IPS DF 19.7 (cell line): ENCODE measurements around the gene PTPN5.
"Not testable (repeated sequence)": the region's sequence is repeated elsewhere in the genome, so short reads cannot be mapped to it uniquely, and the experiment has no call there.

Experiments
- DNase-seq: peaks from one replicate; pipeline ENCODE4 v3.0.0-alpha.2; 2013; ENCODE audit warnings: low read depth, low spot score

PTPN5 gene

DNA sequence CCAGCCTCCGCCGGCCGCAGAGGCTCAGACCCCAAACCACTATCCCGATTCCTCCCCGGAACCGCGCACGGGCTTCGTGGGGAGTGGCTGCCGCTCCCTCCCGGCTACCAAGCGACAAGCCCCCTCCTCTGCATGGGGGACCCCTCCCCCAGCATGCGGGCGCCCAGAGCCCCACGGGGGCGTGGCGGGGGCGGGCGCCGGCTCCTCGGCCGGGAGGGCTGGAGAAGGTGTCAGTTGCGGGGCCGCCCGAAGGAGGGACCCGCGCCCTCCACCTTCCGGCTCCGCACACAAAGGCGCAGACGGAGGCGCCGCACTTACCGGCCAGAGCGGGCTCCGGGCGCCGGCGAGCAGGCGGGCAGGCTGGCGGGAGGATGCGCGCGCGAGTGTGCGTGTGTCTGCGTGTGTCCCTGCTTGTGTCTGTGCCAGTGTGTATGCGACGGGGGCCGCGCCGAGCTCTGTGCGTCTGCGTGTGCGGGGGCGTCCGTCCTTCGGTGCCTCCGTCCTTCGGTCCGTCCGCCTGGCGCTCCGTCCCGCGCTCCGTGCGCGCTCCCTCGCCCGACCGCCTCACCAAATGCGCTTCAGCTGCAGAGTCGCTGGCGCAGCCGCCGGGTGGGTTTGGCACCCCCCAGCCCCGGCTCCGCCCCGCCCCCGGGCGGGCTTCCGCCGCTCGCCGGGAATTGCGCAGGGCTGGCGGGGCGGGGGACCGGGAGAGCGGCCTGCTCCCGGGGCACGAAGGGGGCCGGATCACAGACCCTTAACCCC, at the start of gene PTPN5:
TSS of gene PTPN5 (minus strand) at position 592 of the 762 bp plus-strand sequence. CDS start 19,840 bp downstream, outside the sequence.
- DNase-seq: no peak

DNA sequence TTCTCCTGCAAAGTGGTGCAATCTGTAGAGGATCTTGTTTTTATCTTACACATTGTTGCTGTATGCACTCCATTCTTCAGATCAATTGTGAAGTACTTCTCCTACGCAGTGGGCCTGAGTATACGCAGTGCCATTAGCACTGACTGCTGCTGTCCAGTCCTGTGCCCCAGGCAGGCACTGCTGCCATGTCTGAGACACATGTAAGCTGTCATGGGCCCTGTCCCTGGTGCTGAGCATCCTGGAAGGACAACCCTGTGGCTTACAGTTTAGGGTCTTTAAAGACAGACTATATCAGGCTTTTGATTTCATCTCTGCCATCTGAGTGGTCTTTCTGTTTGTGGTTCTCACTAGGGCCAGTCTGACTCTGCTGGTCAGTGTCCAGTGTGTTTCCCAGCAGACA, 44.8 kb upstream of the PTPN5 start:
- no peak for DNase-seq

DNA sequence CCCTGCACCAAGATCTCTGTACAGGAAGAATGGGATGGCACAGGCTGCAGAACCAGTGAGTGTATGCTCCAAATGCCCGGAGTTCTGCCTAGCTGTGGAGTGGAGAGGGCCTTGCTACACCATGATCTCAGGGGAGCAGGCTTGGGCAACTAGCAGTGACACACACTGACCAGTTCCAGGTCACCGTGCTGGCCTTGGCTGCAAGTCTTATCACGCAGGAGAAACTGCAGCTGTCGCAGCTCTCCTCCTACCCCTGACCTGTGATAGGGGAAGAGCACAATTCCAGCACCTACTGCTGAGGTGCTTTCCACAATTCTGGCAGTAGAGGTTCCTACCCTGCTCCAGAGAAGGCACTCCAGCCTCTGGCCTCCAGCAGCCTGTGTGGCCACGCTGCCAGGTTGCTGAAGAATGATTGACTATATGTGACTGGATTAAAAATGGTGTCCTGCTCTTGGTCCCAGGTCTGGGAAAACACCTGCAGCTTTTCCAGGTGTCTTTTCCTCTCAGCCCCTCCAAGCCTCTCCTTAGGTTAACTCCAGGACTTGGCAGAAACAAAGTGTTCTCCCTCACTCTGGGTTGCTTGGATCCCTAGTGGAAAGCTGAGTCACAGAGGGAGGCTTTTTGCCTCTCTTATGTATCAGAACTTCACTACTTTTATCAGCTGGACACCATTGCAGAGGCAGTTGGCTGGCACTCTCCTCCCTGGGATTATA, 43.3 kb upstream of the PTPN5 start:
- DNase-seq: no peak

DNA sequence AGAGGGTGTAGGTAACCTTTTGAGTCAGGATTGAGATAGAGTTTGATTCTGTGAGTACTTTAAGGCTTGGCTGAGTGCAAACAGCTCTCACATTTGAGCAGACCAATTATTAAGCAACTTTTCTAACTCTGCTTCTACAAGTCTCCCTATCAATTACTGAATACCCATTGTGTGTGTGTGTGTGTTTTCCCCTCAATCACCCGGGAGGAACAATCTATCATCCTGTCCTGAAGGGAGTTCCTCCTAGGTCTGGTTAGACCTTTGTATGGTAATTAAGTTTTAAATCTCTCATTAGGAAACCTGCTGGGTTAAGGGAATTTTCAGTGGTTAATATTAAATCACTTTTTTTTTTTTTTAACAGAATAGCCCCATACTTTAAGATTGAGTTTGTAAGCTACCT, 28.6 kb upstream of the PTPN5 start:
- not testable (repeated sequence) for DNase-seq

DNA sequence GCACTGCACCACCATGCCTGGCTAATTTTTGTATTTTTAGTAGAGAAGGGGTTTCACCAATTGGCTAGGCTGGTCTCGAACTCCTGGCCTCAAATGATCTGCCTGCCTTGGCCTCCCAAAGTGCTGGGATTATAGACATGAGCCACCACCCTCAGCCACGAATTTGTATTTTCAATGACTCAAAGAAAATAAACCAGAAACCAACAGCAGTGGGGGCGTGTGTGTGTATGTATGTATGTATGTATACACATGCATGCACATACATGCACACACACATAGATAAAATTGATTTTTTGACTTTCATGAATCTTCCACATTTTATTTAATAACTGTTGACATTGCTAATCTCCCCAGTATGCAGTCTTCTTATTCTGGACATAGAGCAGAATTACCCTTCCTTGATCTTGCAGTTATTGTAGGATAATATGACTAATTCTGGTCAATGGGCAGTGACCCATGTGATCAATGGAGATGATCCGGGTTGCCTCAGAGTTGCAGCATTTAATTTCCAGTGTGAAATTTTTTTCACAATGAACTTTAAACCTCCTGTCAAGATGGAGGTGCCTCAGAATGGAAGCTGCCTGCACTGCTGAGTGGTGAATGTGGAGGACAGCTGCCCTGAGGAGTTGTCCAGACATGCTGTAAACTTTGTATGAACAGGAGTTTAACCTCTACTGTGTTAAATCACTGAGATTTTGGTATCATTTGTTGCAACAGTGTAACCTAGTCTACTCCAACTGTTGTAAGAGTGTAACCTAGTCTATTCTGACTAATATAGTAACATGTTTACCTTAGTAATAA, 12.8 kb upstream of the PTPN5 start:
- no peak for DNase-seq

DNA sequence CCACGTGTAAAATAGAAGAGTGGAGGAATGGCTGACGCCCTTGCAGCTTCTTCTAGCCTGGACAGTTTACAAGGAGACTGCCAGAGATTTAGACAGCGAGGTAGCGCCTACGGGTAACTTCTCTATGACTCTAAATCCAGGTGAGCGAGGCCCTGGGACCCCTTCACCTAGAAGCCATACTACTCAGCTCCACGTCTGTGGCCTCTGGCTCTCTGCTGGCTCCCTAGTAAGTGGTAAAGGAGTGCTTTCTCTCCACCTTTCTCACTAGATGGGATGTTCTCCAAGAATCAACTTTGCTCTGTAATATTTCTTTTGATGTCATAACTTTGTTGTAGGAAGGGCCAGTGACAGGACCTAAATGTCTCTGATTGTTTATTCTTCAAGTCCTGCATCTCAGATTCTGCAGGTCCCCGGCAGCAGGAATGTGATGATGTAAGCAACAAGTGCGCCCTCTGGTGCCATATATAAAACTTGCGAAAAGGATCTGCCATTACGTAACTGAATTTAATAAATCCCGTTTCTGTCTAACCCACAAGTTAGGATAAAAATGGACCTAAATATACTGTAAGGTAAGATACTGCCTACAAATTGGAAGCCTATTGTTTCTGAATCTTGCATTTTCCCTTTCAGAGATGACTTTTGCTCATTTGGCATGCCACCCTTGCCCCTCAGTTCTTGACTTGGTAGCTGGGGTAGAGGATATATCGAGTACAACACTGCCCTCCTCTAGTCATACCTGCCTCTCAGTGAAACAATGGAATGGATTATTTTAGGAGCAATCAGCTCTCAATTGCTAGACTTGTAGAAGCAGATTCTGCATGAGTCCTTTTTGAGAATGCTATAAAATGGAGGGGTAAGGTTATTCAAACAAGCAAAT, 11.0 kb upstream of the PTPN5 start:
- DNase-seq: peak; percentile 33

DNA sequence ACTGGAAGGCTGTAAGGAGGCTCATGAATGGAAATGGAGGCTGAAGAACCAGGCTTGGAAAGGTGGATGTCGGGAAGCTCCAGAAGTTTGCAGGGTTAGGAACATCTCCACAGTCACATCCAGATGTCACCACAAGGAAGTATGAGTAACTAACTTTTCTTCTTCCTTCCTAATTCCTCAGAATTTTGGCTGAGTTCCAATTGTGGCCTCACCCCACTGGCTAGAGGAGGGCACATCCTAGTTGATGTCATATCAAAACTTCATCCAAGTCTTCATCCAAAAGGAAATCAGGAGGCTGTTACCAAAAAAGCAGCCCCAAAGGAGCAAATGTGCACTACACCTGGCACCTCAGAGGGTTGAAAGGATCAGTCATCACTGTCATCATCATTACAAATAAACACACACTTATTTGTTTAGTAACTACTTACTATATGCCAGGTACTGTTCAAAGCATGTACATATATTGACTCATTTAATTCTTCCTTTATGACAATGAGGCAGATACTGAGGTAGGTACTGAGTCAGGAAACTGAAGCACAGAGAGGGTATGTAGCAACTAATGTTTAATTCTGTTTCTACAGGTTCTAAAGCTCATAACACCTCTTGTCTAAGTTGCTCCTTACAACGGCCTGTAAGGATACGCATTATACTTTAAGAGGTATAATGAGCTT, 7.3 kb upstream of the PTPN5 start:
- no peak for DNase-seq

DNA sequence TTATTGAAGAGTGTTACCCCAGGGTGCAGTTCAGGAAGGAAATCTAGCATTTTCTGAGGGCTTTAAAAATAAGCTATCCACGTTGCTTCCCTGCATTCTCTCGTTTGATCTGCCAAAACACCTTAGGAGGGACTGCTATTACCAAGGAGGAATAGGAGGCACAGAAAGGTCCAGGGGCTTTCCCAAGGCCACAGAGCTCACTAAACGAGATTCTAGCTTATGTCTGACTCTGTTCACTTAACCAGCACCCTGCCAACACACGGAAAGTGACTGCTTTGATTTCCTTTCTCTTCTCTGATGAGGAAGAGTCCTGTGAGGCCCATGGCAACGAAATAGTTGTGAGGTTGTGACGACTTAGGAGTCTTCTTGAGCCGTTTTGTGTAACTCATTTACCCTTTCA, 3.4 kb upstream of the PTPN5 start:
- DNase-seq: no peak

DNA sequence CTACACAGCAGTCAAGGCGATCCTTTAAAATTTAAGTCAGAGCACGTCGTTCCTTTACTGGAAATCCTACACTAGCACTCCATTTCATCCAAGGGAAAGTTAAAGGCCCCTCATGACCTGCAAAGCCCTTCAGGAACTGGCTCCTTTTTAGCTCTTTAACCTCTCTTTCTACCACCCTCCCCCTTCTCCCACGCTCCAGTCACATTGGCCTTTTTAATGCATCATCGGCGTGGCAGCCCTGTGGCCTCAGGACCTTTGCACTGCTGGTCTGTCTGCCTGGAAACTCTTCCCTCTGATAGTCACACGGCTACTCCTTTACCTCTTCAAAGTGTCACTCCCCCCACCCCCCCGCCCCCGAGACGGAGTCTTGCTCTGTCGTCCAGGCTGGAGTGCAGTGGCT, 1.2 kb upstream of the PTPN5 start:
- no peak for DNase-seq

DNA sequence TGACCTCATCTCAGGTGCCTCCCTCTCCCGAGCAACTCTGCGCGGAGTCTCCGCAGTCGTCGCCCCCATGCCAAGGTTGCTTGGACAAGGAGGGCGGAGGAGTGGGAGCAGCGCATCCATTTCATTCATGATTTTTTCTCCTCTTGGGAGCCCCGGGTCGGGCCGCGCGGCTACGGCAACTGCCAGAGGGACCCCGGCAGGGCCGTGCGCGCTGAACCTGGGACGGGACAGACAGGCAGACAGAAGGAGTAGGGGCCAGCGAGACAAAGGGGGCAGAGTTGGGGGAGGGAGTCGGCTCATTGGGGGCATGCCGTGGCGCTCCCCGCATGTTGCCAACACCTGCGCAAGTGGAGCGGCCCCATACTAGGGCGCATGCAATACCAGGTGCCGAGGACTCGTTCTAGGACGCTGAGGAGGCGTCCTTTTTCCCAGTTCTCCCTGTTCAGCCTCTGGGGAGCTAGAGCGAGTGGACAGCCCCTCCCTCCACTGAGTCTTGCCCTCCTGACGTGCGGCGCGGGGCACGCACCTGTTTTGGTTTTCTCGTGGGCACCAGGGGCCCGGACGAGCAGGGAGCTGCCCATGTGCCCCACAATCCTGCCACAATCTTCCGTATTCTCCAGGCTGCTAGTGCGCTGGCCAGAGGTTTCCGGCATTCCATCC, 501 bp upstream of the PTPN5 start:
- DNase-seq: no peak

DNA sequence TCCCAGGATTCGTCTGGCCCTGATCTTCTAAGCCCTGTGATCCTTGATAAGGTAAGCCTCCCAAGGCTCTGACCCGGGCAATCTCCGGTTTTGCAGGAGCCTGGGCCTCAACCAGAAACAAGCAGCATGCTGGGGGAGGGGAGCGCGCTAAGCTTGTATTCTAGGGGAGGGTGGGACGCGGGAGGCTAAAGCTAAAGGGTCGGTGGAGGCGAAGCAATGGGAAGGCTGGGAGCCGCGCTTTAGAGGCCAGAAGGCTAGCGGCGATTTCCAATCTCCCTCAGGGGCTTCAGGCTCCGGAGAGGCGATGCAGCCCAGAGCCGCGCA, 753 bp downstream of the PTPN5 start:
- no peak for DNase-seq

DNA sequence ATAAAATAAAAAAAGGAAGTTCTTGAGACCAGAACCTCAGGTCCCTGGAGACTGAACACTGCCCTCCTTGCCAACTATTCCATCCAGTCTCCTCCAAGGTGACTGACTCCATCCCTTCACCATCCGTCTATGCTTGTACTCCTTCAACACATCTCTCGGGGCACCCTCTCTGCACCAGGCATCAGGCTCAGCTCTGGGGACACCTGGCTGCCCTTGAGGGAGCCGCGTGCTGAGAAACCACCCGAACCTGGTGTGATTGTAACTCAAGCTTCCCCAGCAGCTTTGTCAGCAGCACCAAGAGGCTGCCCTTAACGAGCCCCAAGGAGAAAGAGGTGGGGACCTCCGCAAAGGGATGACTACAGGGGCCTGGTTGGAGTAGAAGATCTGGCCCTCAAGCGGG, 1.7 kb downstream of the PTPN5 start:
- no peak for DNase-seq

DNA sequence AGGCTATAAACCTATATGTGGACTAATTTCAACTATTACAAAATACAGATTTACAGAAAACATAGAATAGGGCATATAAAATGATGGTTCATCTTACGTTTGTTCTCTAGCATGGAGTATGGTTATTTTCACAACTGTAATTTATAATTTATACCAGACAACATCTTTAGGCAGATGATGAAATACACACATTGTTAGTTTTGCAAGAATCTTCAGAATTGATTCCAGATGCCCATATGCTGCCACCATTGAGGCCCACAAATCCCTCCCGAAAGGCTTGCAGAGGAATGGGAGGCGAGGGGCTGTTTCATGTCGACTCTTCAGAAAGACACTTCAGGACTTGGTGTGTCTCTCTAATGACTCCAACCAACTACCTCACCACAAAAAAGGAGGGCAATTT, 6.2 kb downstream of the PTPN5 start:
- DNase-seq: no peak

DNA sequence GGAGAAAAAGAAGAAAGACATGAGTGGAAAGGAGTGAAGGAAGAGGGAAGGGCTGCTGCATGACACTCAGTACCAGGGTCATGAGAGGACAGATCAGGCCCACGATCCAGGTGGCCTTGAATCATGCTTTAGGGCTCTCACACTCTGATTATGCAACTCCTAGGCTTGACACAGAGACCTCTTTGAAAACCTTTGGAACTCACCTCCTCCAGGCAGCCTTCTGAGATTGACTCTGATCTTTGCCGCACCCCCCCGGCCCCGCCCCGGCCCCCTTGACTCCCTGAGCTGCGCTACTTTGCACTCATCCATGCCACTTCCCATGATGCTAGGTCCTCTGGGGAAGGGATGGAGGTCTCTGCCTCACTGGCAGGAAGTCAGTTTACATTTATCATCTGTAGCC, 10.7 kb downstream of the PTPN5 start:
- DNase-seq: no peak

DNA sequence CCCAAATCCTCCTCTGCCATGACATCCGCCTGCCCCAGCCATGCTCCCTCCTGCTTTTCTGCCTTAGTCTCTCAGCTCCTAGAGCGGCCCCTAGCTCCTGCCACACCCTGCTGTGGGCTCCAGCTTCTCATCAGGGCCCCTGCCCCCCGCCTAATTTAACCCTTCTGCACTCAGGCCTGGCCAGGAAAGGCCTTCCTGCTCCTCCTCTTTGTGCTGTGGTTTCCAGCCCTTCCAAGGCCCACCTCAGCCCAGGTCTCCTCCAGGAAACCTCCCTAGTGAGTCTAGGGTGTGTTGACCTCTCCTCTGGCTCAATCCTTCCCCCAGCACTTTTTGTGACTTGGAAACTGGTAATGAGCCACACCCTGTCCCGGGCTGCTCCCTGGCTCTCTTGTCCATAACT, 11.3 kb downstream of the PTPN5 start:
- DNase-seq: no peak

DNA sequence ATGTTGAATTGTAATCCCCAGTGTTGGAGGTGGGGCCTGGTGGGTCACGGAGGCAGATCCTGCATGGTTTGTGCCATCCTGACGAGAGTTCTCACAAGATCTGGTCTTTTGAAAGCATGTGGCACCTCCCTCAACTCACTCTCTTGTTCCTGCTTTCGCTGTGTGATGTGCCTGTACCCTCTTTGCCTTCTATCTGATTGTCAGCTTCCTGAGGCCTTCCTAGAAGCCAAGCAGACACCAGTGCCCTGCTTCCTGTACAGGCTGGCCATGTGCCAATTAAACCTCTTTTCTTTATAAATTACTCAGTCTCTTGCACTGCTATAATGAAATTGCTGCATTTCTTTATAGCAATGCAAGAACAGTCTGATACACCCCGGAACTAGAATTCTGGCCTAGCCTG, 13.1 kb downstream of the PTPN5 start:
- no peak for DNase-seq

DNA sequence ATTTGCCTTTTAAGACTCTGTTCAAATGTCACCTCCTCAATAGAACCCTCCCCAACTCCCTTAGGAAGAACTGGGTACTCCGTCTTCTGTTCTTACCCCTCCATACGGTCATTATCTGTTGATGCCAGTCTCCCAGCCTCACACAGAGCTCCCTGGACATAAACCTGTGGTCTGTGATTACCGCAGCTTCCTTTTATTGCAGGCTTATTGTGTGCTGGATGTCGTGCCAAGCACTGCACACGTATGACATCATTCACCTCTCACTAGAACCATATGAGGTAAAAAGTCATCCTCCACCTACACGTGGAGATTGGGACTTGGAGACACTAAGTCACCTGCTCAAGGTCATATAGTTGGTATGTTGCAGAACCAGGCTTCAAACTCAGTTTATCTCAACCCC, 15.3 kb downstream of the PTPN5 start:
- DNase-seq: no peak

DNA sequence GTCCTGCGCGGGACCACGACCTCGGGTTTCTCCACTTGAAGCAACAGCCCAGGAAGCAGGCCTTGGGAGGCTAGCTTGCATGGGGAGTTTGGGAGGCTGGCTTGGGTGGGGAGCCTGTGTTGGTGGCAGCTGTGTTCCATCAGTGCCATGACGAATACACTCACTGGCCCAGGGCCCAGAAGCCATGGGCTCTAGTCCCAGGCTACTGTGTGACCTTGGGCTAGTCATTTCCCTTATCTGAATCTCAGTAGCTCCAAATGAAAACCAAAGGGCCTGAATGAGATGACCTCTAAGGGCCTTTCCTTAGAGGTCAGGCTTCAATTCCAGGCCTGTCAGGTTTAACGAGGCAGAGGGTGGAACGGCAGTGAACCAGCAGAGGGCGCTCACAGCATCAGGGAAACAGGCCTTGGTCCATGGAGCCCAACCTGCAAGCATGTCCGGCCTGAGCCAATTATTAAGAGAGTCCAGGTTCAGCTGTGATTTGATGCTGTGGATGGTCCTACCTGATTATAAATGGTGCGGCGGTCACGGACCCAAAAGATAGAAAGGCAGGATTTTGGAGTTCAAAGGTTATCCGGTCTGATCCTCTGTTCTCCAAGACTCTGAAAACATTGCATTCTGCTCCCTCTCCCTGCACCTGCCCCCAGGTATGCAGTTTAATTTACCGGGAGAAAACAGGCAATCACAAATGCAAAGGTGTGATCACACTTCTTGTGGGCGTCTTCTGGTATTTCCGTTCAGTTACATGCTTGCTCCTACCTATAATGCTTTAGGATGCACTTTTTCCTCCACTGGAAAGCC, 15.9 kb downstream of the PTPN5 start:
- DNase-seq: no peak

DNA sequence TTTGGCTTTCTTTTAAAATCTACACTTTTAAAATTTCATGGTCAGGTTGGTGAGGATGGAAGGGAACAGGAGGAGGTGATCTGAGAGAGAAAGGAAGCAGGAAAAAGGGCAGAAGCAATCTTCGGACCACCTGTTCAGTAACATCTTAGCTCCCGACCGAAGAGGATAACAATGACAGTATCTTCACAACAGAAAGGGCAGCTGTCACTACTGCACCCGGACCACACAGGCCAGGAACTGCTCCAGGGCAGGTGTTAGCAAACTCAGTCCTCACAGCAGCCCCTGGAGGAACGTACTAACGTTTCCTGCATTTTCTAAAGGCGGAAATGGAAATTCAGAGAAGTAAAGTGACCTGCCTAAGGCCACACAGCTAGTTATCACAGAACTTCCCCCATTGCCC, 16.8 kb downstream of the PTPN5 start:
- no peak for DNase-seq

DNA sequence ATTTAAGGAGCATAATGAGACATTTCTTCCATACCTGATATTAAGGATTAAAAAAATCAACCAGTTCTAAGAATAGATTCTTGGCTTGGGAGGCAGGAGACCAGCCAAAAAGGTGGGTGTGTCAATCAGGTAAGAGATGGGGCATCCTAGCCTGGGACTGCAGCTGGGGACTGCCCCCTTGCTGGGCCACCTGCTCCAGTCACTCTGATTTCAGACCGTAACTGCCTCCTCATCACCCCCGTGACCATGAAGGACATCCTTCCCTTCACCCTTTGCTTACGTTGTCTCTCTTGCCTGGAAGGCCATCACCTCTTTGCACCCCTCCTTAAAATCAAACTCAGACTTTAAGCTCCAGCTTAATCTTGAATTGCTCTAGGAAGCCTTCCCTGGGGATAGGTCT, 17.9 kb downstream of the PTPN5 start:
- no peak for DNase-seq
